ENCODE measurements around the gene MLN. TPM values are rescaled to one million over a fixed set of nuclear protein-coding genes. Genes with fewer than 3 reads are reported as not detected.
"Not testable (repeated sequence)": the region's sequence is repeated elsewhere in the genome, so short reads cannot be mapped to it uniquely, and the experiment has no call there.

The MLN gene
- total and polyA plus RNA-seq, 8 donors = 0.28 TPM; not detected in 7

GRCh38 chr6:33836806-33837469 lies 33.1 kb upstream of the MLN start:
- ATAC-seq (no peak), DNase-seq (no peak)
- peaks cover 3 to 16% of the 10 kb centered on the region in 2 donors for H3K4me1 ChIP-seq
- H3K27ac ChIP-seq = no peak overlapping the region
- TF ChIP-seq, protein P1, sequence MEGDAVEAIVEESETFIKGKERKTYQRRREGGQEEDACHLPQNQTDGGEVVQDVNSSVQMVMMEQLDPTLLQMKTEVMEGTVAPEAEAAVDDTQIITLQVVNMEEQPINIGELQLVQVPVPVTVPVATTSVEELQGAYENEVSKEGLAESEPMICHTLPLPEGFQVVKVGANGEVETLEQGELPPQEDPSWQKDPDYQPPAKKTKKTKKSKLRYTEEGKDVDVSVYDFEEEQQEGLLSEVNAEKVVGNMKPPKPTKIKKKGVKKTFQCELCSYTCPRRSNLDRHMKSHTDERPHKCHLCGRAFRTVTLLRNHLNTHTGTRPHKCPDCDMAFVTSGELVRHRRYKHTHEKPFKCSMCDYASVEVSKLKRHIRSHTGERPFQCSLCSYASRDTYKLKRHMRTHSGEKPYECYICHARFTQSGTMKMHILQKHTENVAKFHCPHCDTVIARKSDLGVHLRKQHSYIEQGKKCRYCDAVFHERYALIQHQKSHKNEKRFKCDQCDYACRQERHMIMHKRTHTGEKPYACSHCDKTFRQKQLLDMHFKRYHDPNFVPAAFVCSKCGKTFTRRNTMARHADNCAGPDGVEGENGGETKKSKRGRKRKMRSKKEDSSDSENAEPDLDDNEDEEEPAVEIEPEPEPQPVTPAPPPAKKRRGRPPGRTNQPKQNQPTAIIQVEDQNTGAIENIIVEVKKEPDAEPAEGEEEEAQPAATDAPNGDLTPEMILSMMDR (IDR thresholded peaks at IDR 0.05) = no peak
- H3K4me3 ChIP-seq = no peak overlapping the region
- H3K36me3 ChIP-seq = no peaks in the 10 kb centered on the region
- intact Hi-C loops (cut with DNase I) = no loop called here
- no peaks in the 10 kb centered on the region for H3K9me3 ChIP-seq
- H3K27me3 ChIP-seq = no peaks in the 10 kb centered on the region

DNA sequence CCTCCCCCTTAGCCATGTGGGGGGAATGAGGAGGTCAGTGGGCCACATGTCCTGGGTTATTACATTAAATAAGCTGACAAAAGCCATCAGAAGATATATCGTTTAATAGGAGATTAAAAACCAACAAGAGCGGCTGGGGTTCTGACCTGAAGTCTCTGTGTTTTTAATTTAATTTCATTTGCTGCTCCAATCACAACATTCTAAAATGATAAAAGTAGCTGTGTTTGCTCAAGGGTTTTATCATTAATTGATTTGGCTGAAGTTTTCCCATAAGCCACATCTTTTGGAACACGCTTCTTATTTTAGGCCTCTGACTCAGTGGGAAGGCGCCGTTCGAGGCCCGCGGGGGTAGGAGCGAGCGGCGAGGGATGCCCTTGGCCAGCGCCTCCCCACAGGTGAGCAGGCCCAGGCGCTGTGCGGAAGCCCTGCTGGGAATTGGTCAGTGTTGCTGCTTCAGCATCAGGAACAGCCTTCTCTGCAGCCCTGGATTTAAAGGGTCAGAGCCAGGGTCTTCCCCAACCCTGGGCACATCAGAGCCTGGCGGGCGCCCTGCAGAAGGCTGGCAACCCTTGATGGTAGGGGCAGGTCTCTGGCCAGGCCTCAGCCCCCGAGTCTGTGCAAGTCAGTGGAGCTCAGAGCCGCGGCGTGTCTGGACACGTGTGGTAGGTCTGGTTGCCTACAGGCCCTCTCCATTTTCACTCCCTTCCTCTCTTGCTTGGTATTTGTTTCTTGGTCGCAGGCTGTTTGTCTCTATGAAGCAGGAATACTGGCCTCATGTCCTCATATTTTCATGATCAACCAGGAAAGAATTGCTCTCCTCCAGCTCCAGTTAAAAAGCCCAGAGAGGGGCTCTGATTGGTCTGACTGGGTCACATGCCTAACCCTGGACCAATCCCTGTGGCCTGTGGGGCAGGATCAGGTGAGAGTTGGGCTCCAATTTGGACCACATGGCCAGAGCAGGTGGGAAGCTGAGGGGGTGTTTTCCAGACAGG lies 30.9 kb upstream of the MLN start:
- Histone ChIP-seq H3K9me3 (no peaks in the 10 kb centered on the region), H3K27ac (no peak overlapping the region), H3K4me3 (no peak overlapping the region), H3K36me3 (no peaks in the 10 kb centered on the region), H3K4me1 (peaks cover under 1 to 5% of the 10 kb centered on the region in 2 donors), H3K27me3 (peaks cover 3 to 14% of the 10 kb centered on the region in 2 donors)
- TF ChIP-seq, protein P1 (IDR thresholded peaks at IDR 0.05) = no peak
- DNase-seq (no peak), ATAC-seq (no peak)
- intact Hi-C loops (cut with DNase I) = no loop called here

- Histone ChIP-seq H3K27me3 (peaks cover 3 to 21% of the 10 kb centered on the region in 2 donors), H3K27ac (no peak overlapping the region), H3K4me1 (no peaks in the 10 kb centered on the region), H3K9me3 (no peaks in the 10 kb centered on the region), H3K36me3 (no peaks in the 10 kb centered on the region), H3K4me3 (no peak overlapping the region)
- ATAC-seq = no peak
- no peak for DNase-seq
- TF ChIP-seq, protein P1 (IDR thresholded peaks at IDR 0.05) = no peak
- intact Hi-C loops (cut with DNase I) = no loop called here
These were observed 29.8 kb upstream of the MLN start for GRCh38 chr6:33833599-33833998.

- ATAC-seq; DNase-seq; intact Hi-C loops (cut with DNase I): not testable (repeated sequence)
These were observed 29.0 kb upstream of the MLN start for GRCh38 chr6:33832831-33833230.

GRCh38 chr6:33831725-33832124 lies 27.9 kb upstream of the MLN start:
- H3K27me3 ChIP-seq = peaks cover 3 to 25% of the 10 kb centered on the region in 2 donors
- H3K4me1 ChIP-seq; DNase-seq; H3K4me3 ChIP-seq; intact Hi-C loops (cut with DNase I); ATAC-seq; H3K27ac ChIP-seq; H3K36me3 ChIP-seq; H3K9me3 ChIP-seq: not testable (repeated sequence)

More at GRCh38 chr6:33832831-33833230, 29.0 kb upstream of the MLN start:
- not testable (repeated sequence) for H3K4me1 ChIP-seq, H3K9me3 ChIP-seq, H3K4me3 ChIP-seq, H3K36me3 ChIP-seq, H3K27ac ChIP-seq
- H3K27me3 ChIP-seq = peaks cover 3 to 25% of the 10 kb centered on the region in 2 donors

DNA sequence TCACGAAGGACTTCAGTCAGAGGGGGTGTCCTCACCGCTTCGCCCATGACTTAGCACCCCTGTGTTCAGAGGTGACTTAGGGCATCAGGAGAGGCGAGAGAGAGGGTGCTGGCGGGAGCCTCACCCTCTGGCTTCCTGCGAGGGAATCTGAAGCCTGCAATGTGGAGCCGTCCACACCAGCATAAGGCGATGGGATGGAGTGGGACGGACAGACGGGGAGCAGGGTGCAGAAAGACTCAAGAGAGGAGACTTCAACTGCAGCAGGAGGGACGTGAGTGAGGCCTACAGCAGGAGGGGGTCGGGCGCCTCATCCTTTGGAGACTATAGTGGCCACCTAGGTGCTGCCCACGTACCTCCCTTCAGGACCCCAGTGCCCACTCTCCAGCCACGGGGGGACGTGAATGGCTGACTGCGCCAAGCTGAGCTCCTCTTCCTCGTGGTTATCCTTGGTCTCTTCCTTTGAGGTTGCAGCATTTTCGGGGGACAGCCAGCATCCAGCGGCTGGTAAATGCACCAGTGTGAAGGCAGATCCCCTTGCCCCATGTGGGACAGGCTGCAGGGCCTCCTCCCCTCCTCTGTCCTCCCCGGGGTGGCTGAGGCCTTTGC lies 26.9 kb upstream of the MLN start:
- Histone ChIP-seq H3K4me1 (no peaks in the 10 kb centered on the region), H3K36me3 (no peaks in the 10 kb centered on the region)
- ATAC-seq = no peak

More for the DNA sequence above, 26.9 kb upstream of the MLN start:
- no peaks in the 10 kb centered on the region for H3K9me3 ChIP-seq
- intact Hi-C loops (cut with DNase I) = no loop called here
- H3K27ac ChIP-seq = no peak overlapping the region
- no peak overlapping the region for H3K4me3 ChIP-seq
- no peak for DNase-seq
- H3K27me3 ChIP-seq = peaks cover 3 to 25% of the 10 kb centered on the region in 2 donors
- TF ChIP-seq, protein P1 (IDR thresholded peaks at IDR 0.05) = no peak

Data from left lung (tissue), 10 donors.